ENCODE measurements around the gene SARDH. TPM values are rescaled to one million over a fixed set of nuclear protein-coding genes. Genes with fewer than 3 reads are reported as not detected.

SARDH gene
- total RNA-seq, 1 donor from 2014 or later, result 5.1 TPM

DNA sequence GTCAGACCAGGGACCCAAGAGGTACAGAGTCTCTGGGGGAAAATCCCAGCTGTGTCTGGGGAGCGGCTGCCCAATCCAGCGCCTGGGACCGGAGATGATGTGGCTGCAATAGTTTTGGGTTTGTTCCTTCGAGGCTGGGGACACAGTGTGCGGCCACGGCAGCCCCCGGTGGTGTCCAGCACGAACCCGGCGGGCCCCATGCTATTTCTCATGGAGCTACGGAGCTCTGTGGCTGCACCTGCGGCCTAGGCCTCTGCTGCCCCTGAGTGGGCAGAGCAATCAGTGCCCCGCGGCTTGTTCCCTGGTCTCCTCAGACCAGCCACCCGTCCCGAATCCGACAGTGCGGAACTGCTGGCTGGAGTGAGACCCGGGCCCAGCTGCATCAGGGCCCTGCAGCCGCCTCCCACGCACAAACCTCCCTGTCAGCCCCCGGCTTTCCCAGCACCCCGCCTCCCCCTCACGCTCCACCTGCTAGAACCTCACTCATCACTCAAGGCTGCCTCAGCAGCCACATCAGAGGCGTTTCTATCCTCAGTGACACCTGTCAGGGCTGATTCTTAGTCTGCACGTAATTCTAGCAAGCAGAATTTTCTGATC, 29.0 kb downstream of the SARDH start:
- no peak for DNase-seq (ENCODE audit: low spot score, unreplicated experiment)
- TF ChIP-seq CTCF (IDR thresholded peaks at IDR 0.05; ENCODE audit: unreplicated experiment), result no peak
- H3K4me1 Mint-ChIP-seq (ENCODE audit: low read depth), result peaks cover 6% of the 10 kb centered on the region
- H3K27me3 Mint-ChIP-seq, result peaks cover 7% of the 10 kb centered on the region
- H3K27ac Mint-ChIP-seq, result no peak overlapping the region
- no peaks in the 10 kb centered on the region for H3K36me3 Mint-ChIP-seq (ENCODE audit: insufficient read depth)
- no peaks in the 10 kb centered on the region for H3K9me3 Mint-ChIP-seq (ENCODE audit: low read depth)
- H3K4me3 Mint-ChIP-seq (ENCODE audit: low read depth), result no peak overlapping the region

DNA sequence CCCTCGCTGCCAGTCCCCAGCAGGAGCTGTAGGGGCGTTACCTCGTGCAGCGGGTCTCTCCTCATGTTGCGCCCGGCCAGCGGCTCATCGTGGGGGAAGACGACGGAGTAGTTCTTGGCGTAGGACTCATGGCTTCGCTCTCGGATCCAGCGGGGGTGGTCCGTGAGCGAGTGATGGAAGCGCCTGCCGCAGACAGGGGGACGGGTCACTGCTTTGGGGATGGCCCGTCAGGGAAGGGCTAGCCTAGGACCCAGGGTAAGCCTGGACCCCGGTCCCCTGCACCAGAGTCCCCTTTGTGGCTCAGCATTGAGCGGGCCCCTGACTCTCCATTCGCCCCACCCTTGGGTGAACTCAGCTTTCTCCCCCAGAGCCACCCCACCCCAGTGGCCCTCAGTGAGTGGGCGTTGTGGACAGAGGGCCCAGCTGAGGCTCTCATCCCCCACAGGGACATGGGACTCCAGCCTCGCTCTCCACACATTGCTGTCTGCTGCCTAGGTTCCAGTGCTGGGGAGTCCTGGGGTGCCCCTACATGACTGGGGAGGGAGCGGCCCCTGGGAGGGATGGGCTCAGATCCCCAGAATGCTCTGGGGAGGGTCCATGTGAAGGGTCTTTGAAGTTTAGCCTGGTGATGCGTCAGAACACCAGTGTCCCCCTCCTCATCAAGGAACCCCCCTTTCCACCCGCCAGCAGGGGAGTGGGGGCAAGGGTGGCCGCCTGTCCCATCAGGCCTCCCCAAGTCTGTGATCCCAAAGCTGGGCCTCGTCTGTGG, 29.7 kb downstream of the SARDH start:
- peaks cover 3% of the 10 kb centered on the region for H3K4me1 Mint-ChIP-seq (ENCODE audit: low read depth)
- H3K27ac Mint-ChIP-seq, result no peak overlapping the region
- H3K27me3 Mint-ChIP-seq, result peaks cover 7% of the 10 kb centered on the region
- no peak for DNase-seq (ENCODE audit: low spot score, unreplicated experiment)
- H3K4me3 Mint-ChIP-seq (ENCODE audit: low read depth), result no peak overlapping the region
- H3K9me3 Mint-ChIP-seq (ENCODE audit: low read depth), result no peaks in the 10 kb centered on the region
- H3K36me3 Mint-ChIP-seq (ENCODE audit: insufficient read depth), result no peaks in the 10 kb centered on the region
- no peak for TF ChIP-seq CTCF (IDR thresholded peaks at IDR 0.05; ENCODE audit: unreplicated experiment)

- Mint-ChIP-seq H3K27me3 (peaks cover 7% of the 10 kb centered on the region), H3K4me1 (ENCODE audit: low read depth) (no peaks in the 10 kb centered on the region), H3K9me3 (ENCODE audit: low read depth) (no peaks in the 10 kb centered on the region), H3K36me3 (ENCODE audit: insufficient read depth) (no peaks in the 10 kb centered on the region), H3K27ac (no peak overlapping the region), H3K4me3 (ENCODE audit: low read depth) (no peak overlapping the region)
- DNase-seq (ENCODE audit: low spot score, unreplicated experiment), result no peak
- TF ChIP-seq CTCF (IDR thresholded peaks at IDR 0.05; ENCODE audit: unreplicated experiment), result no peak
Observed at GRCh38 chr9:133707763-133708245, 30.3 kb downstream of the SARDH start.

GRCh38 chr9:133707065-133707762, 30.9 kb downstream of the SARDH start:
- H3K27ac Mint-ChIP-seq, result no peak overlapping the region
- H3K27me3 Mint-ChIP-seq, result peaks cover 7% of the 10 kb centered on the region
- H3K4me1 Mint-ChIP-seq (ENCODE audit: low read depth), result no peaks in the 10 kb centered on the region
- H3K9me3 Mint-ChIP-seq (ENCODE audit: low read depth), result no peaks in the 10 kb centered on the region
- H3K4me3 Mint-ChIP-seq (ENCODE audit: low read depth), result no peak overlapping the region
- no peaks in the 10 kb centered on the region for H3K36me3 Mint-ChIP-seq (ENCODE audit: insufficient read depth)
- TF ChIP-seq CTCF (IDR thresholded peaks at IDR 0.05; ENCODE audit: unreplicated experiment), result no peak
- DNase-seq (ENCODE audit: low spot score, unreplicated experiment), result no peak

DNA sequence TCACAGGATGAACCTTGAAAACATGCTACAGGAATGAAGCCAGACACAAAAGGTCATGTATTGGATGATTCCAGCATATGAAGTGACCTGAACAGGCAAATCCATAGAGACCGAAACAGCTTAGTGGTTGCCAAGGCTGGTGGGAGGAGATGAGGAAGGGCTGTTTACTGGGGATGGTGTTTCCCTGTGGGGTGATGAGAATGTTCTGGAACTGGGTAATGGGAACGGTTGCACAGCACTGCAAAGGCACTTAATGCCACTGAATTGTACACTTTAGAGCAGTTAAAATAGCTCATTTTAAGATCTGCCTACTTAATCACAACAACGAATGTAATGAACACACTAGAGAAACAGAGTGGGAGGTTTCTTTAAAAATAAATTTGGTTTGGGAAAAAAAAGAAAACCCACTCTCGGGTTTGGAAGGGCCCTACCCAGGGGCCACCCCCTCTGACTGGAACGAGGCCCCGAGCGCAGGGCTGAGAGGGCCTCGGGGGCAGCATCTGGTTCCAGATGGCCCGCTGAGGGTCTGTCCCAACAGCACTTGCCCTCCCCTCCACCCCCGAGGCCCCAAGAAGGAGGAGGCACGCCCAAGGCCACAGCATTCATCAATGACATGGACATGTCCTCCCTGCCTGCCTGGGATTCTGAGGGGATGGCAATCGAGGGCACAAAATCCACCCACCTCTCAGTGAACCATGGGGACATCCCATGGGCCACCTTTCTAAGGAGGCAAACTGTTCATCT, 31.7 kb downstream of the SARDH start:
- Mint-ChIP-seq H3K9me3 (ENCODE audit: low read depth) (no peaks in the 10 kb centered on the region), H3K27ac (no peak overlapping the region), H3K4me1 (ENCODE audit: low read depth) (no peaks in the 10 kb centered on the region), H3K36me3 (ENCODE audit: insufficient read depth) (no peaks in the 10 kb centered on the region), H3K4me3 (ENCODE audit: low read depth) (no peak overlapping the region), H3K27me3 (peaks cover 10% of the 10 kb centered on the region)
- TF ChIP-seq CTCF (IDR thresholded peaks at IDR 0.05; ENCODE audit: unreplicated experiment), result no peak
- DNase-seq (ENCODE audit: low spot score, unreplicated experiment), result no peak
